GM21447 (cell line): ENCODE measurements around the gene SFPQ.
"Not testable (repeated sequence)": the region's sequence is repeated elsewhere in the genome, so short reads cannot be mapped to it uniquely, and the experiment has no call there.

Experiments used
- ATAC-seq: cut with Tn5 transposase; IDR thresholded peaks from one replicate; pipeline ENCODE4 v1.9.1; 2021; ENCODE audit not compliant: unreplicated experiment

Gene SFPQ

GRCh38 chr1:35192853-35193664, at the start of gene SFPQ:
Gene SFPQ, minus strand, starts transcription at chr1:35193145. Its CDS starts 96 bp downstream, at chr1:35193049.
- peak; percentile 93 for ATAC-seq

DNA sequence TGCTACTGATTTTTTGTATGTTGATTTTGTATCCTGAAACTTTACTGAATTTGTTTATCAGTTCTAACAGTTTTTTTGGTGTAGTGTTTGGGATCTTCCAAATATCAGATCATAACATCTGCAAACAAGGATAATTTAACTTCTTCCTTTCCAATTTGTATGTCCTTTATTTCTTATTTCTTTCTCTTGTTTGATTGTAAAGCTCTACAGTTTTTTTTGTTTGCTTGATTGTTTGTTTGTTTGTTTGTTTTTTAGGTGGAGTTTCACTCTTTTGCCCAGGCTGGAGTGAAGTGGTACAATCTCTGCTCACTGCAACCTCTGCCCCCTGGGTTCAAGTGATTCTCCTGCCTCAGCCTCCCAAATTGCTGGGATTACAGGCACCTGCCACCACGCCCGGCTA, 43.8 kb upstream of the SFPQ start:
- not testable (repeated sequence) for ATAC-seq

DNA sequence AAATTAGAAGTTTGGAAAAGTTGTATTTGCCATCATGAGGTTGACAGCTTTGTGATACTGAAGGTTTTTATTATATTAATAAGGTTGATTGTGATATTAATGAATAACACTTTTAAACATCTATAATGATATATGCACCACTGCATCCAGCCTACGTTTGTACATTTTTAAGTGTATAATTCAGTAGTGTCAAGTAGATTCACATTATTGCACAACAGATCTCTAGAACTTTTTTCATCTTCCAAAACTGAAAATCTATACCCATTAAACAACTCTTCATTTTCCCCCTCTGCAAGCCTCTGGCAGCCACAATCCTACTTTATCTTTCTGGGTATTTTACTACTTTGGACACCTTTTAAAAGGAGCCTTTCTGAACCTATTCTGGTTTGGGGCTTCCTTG, 38.3 kb upstream of the SFPQ start:
- ATAC-seq, result no peak

DNA sequence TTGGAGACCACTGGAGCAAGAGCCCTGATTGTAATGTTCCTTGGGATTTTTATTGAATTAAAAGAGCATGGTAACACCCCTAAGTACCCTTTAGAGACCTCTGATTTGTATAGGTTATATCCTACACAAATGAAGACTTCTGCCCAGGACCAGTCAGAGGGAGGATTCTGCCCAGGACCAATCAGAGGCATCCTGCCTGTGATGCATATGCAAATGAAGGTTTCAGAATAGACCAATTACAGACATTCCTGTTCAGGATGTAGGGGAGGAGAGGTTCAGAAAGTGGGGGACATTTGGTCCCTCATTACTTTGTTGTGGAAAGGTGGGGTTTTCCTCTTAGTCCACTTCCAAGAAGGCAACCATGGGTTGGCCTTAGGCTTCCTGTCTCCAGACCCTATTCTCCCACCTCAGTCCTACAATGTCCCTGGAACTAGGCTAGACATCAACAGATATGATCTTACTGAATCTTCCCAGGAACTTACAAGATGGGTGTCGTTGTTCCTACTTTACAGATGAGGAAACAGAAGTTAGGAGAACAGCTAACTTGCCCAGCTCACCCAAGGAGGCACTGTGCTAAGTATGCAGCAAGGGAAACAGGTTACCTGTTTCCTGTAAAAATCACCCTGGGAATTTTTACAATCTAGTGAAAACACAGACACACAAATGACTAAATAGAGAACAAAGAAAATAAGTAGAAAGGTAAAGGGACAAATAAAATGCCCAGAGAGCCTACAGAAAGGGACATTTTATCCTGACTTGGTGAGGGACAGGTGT, 36.8 kb upstream of the SFPQ start:
- no peak for ATAC-seq

GRCh38 chr1:35226546-35226945, 33.6 kb upstream of the SFPQ start:
- no peak for ATAC-seq

- ATAC-seq, result no peak
These were observed 30.2 kb upstream of the SFPQ start for GRCh38 chr1:35223084-35223630.

- ATAC-seq, result no peak
These were observed 29.6 kb upstream of the SFPQ start for GRCh38 chr1:35222322-35223083.

DNA sequence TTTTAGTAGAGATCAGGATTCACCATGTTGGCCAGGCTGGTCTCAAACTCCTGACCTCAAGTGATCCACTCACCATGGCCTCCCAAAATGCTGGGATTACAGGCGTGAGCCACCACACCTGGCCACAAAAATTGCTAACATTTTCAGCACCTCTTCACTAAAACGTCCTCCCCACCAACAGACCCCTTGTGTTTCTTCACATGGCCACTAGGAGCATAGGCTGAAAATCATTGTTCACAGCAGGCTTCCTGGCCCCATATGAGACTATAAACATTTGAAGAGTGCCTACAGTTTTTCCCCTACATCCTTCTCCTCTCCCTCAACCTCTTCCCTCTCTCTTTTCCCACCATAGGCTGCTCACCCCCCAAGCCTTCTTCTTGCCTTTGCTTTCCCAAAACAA, 28.0 kb upstream of the SFPQ start:
- ATAC-seq, result no peak

- ATAC-seq, result no peak
These were observed 22.4 kb upstream of the SFPQ start for GRCh38 chr1:35215346-35215745.

DNA sequence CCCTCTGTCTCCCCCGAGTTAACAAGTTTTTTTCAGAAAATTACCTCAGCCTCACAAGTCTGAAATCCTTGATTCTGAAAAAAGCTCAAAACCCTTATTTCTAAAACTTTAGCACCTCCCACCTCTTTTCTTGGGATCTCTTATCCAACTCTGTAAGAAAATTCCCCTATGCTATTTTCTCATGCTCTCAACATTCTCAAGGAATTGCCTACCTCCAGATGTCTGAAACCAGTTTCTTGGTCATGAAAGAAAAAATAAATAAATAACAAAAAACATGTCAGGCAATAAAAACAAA, 18.1 kb upstream of the SFPQ start:
- no peak for ATAC-seq

DNA sequence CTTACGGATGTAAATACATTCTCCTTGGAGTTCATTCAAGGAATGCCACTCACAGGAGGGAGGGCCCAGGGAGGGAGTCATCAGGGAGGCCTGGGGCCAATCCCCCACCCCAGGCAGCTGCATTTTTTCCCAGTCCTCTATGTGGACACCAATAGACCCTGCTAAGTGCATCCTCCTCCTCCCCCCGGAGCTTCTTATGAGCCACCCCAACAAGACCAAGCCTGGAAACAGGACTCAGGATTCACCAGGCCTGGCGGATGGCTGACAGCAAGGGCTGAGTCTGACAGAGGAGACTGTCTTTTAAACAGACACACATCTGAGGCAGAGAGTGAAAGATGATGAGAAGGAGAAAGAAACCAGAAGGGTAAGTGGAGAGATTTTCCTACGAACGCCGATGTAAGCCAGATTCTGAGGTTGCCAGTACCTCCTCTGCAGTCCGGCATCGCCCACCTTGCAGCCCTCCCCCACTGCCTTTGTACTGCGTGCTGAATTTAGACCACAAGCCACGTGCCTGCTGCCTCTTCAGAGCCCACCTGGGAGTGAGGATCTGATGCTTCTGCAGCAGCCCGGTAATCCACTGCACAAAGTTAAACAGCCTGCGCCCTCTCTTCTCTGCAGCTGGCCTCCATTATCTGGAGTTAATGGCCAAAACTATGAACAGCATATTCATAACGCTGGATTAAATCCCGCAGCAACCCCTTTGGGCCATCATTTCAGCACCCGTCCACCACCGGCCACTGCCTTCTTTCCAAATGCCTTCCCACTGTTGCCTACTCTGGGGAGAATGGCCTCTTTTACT, 17.6 kb upstream of the SFPQ start:
- ATAC-seq, result no peak

DNA sequence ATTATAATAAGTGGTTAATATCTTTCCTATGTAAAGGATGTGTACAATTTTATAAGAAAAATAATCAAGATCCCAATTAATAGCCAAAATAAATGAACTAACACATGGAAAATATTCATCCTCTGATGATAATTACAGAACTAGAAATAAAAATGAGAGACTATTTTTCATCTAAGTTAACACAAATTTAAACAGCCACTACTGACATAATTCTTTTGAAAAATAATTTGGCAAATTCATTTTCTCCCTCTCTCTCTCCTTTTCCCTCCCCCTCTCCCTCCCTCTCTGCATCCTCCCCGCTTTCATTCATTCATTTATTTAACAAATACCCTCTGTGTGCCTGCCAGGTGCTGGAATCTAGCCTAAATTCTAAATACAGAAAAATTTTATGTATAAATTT, 10.3 kb upstream of the SFPQ start:
- ATAC-seq, result no peak

DNA sequence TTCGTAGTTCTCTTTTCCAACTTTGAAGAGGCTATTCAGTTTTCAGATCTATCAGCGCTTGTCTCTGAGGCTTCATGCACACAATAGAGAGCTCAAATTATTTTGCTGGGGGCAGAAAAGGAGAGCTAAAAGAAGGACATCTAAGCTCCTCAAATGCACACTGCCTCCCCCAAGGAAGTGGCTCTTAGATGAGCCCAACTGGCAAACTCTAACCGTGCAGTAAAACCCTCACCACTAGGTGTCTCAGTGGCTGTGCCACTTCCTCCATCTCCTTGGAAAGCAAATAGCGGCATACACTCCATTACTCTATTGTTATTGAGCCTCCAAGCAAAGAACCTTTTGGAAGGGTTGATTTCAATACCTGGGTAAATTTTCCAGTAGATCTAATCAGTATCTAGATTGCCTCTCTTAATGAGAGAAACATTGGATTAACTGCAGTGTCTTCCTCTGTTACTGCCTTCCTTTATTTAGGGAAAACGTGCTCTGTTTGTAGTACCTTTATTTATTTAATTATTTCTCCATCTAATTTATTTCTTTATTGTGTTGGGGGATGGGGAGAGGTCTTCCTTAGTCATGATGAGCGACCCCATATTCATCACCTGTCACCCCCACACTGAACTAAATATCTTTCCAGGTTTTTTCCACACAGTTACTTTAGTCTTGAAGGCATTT, 9.2 kb upstream of the SFPQ start:
- peak; percentile 72 for ATAC-seq

GRCh38 chr1:35201631-35202030, 8.7 kb upstream of the SFPQ start:
- no peak for ATAC-seq

DNA sequence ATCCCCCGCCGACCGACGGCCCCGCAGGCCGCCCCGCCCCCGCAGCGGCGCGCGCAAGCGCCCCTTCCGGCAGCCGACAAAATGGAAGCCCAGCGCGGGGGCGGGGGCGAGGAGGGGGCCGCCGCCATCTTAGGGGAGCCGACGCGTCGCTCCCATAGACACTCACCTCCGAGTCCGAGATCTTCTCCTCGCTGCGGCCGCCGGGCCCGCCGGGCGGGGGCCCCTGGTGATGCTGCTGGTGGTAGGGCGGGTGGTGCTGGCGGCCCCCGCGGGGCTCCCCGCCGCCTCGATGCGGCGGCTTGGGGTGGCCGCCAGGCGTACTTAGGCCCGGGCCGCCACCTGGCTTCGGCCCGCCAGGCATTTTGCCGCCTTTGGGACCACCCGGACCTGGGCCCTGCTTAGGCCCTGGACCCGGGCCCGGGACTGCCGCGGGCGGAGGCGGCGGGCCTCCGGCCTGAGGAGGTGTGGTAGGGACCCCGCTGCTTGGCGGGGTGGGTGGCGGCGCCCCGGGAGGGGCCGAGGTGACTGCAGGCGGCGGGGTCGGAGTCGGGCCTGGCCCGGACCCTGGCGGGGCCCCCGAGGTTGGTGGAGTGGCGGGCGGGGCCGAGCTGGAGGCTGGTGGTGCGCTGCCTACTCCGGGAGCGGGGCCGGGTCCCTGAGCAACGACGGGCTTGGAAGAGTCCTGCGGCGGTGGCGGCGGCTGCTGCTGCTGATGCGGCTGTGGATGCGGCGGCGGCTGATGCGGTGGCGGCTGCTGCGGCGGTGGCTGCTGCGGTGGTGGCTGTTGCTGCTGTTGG, 691 bp downstream of the SFPQ start:
- ATAC-seq, result peak; percentile 29

GRCh38 chr1:35191429-35192055, 1.4 kb downstream of the SFPQ start:
- ATAC-seq, result no peak

- ATAC-seq, result no peak
These were observed 2.2 kb downstream of the SFPQ start for GRCh38 chr1:35190784-35191183.

DNA sequence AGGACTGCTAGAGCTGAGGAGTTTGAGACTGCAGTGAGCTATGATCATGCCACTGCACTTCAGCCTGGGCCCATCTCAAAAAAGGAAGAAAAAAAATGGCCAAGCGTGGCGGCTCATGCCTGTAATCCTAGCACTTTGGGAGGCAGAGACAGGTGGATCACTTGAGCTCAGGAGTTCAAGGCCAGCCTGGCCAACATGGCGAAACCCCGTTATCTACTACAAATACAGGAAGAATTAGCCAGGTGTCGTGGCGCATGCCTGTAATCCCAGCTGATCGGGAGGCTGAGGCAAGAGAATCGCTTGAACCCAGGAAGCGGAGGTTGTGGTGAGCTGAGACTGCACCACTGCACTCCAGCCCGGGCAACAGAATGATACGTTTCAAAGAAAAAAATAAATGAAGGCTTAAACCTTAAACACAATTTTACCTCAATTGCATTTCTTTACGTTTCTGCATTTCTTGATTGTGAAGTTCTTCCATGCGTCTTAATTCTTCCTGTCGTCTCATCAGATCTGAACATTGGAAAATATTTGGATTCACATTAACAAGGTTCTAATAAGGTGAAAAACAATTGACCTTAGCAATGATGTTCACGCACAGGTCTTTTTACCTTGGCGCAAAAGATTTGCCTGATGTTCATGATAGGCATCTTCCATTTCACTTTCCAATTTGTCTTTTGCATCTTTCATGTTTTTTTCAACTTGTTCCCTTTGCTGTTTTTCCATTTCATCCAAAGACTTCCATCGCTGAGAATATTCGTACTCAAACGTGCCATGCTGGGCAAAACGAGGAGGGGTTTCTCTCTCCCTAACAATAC, 4.2 kb downstream of the SFPQ start:
- no peak for ATAC-seq
